Iris pigment epithelial cell (primary cell): ENCODE results near the gene XKRX.

Experiments
- DNase-seq: peaks from one replicate; pipeline ENCODE4 v3.0.0-alpha.2; 2011; ENCODE audit warnings: low read depth

The XKRX gene

GRCh38 chrX:100928660-100929613 lies at the start of gene XKRX:
XKRX (minus strand) TSS chrX:100928917; CDS start chrX:100928304, 613 bp downstream.
- DNase-seq, result peak; percentile 15

GRCh38 chrX:100976211-100976610 lies 47.5 kb upstream of the XKRX start:
- DNase-seq, result peak; percentile 7

GRCh38 chrX:100975212-100975611 lies 46.5 kb upstream of the XKRX start:
- peak; percentile 65 for DNase-seq

- DNase-seq, result peak; percentile 82
These were observed 44.7 kb upstream of the XKRX start for GRCh38 chrX:100973411-100973810.

- no peak for DNase-seq
These were observed 41.2 kb upstream of the XKRX start for GRCh38 chrX:100969936-100970335.

GRCh38 chrX:100969408-100969807 lies 40.7 kb upstream of the XKRX start, which contains the start of gene ARL13A:
ARL13A (plus strand) TSS chrX:100969708; CDS start chrX:100973690, 3,982 bp downstream.
- no peak for DNase-seq

- DNase-seq, result no peak
These were observed 35.6 kb upstream of the XKRX start for GRCh38 chrX:100964362-100964761.

- no peak for DNase-seq
These were observed 34.1 kb upstream of the XKRX start for GRCh38 chrX:100962811-100963210.

GRCh38 chrX:100948557-100948956 lies 19.8 kb upstream of the XKRX start:
- no peak for DNase-seq

- no peak for DNase-seq
These were observed 17.7 kb upstream of the XKRX start for GRCh38 chrX:100946299-100946927.

- DNase-seq, result no peak
These were observed 15.9 kb upstream of the XKRX start for GRCh38 chrX:100944601-100945000.

GRCh38 chrX:100939333-100939732 lies 10.6 kb upstream of the XKRX start:
- no peak for DNase-seq

GRCh38 chrX:100935767-100936166 lies 7.0 kb upstream of the XKRX start:
- DNase-seq, result no peak

- DNase-seq, result no peak
These were observed 3.2 kb upstream of the XKRX start for GRCh38 chrX:100931925-100932285.

GRCh38 chrX:100931218-100931924 lies 2.7 kb upstream of the XKRX start:
- no peak for DNase-seq

- DNase-seq, result peak; percentile 67
These were observed 2.3 kb downstream of the XKRX start for GRCh38 chrX:100926453-100926852.

GRCh38 chrX:100924375-100924774 lies 4.3 kb downstream of the XKRX start:
- no peak for DNase-seq

GRCh38 chrX:100915562-100915961 lies 13.2 kb downstream of the XKRX start:
- DNase-seq, result no peak

GRCh38 chrX:100913111-100913510 lies 15.6 kb downstream of the XKRX start:
- no peak for DNase-seq

- DNase-seq, result peak; percentile 26
These were observed 17.0 kb downstream of the XKRX start for GRCh38 chrX:100911731-100912130.

- no peak for DNase-seq
These were observed 23.1 kb downstream of the XKRX start for GRCh38 chrX:100905620-100906019.

GRCh38 chrX:100904433-100904832 lies 24.3 kb downstream of the XKRX start:
- no peak for DNase-seq
